ENCODE results near the gene SERBP1.

SERBP1 gene

DNA sequence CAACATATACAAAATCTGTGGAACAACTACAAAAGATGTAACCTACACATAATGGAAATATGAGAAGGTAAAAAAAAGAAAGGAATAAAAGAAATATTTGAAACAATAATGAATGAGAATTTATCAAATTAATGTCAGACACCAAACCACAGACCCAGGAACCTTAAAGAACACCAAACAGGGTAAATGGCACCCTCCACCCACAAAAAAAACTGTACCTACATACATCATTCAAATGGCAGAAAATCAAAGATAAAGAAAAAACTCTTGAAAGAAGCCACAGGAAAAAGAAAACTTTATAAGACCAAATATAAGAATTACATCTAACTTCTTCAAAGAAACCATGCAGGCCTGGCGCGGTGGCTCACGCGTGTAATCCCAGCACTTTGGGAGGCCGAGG lies 68.6 kb downstream of the SERBP1 start:
- DNase-seq (ENCODE audit: low spot score) = no peak

DNA sequence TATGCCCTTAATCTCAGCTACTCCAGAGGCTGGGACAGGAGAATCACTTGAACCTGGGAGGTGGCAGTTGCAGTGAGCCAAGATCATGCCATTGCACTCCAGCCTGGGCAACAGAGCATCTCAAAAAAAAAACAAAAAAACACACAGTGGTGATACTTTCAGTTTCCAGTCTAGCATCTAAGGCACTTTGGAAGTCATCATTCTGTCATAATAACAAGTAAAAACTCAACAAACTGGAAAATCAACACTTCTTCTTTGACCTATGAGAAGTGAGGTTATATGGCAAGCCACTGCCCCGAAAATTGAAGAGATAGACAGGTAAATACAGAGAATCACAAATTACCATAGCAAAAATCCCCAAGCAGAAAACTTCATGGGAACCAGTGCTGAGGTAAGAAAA lies 70.6 kb downstream of the SERBP1 start:
- no peak for DNase-seq (ENCODE audit: low spot score)

Measured in AG08395 (cell line).